GM21367 (cell line): ENCODE data around the gene RBM4B.

ENCODE experiments used
- ATAC-seq: cut with Tn5 transposase; IDR thresholded peaks from one replicate; pipeline ENCODE4 v1.9.1; 2021; ENCODE audit not compliant: unreplicated experiment

RBM4B gene

DNA sequence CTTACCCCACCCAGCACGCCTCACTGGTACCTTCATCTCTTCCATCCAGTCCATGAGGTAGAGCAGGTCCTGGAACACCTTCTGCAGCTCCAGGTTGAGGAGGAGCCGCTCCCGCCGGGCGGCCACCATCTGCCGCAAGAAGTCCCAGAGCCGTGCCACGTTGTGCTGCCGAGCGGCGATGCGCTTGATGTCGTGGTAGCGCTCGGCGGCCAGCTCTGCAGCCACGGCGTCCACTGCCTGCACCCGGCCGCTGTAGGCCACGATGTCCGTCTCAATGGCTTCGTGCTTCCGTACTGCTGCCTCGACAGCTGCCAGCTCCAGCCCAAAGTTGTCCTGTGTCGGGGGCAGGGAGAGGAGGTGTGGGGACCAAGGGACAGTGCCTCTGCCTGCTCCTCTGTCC is 29.8 kb upstream of the RBM4B start:
- ATAC-seq = no peak

DNA sequence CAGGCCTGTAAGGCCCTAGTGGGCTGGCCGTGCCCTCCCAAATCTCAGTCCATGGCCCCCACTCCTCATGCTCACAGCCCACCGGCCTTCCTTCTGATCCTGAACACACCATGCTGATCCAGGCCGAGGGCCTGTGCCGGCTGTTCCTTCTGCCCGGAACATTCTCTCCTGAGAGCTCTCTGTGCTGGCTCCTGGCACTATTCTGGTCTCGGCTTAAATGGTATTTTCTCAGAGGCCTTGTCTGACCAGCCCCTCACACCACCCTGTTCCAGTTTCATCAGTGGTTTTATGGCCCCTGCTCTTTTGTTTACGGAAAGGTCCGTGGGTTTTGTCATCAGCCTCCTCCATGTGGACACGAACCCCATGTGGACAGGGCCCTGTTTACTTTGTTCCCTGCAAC is 29.3 kb upstream of the RBM4B start:
- no peak for ATAC-seq

DNA sequence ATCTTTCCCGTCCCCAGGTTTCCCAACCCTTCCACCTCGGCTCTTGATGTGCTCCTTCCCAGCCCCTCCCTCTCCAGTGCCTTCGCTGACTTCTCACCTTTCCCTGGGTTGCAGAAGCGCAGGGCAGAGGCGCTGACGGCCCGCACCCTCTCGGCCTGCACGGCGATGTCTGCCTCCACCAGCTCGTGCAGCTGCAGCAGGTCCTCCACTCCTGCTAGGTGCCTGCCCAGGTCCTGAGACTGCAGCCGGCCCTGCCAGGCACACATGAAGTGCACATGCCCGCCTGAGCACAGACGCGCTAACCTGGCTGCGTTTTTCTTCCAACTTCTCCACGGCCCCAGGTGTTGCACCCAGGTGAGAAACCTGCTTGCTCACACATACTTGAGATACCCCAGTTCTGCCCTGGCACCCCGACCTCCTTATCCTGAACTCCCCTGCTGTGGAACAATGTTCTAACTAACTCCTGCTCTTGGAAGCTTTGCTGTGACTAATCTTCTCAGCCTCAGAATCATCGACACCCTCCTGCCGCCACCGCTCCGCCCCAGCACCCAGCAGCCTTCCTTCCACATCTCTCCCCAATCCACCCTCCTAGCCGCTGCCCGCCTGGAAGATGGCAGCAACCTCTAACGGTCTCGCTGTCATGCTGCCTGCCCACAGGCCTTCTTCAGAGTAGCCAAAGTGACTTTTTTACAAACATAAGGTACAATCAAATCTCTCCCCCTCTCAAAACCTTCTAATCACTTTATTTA is 28.1 kb upstream of the RBM4B start:
- ATAC-seq = no peak

DNA sequence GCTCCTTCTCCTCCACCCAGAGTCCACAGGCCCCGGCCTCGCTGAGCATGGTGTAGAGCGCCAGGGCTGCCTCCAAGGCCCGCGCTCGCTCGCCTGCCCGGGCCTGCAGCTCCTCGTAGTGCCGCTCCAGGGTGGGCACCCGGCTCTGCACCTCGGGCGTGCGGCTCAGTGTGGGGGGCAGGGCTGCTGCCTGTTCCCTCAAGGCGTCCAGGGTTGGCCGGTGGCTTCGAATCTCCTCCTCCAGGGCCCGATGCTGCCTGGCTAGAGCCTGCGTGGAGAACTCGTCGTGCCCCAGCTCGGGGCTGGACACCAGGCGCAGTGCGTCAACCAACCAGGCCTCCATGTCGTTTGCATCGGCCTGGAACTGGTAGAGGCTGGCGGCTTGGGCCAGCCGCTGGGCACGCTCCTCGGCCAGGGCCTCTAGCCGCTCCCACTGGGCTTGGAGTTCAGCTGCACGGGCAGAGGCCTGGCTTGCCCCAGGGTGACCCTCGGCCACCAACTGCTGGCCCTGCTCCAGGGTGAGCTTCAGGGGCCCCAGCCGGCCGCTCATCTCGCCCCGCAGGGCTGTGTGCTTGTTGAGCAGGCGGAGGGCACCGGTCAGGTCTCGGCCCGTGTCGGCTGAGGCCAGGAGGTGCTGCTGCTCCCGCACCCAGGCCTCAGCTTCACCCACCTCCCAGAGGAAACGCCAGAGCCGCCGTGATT is 27.1 kb upstream of the RBM4B start:
- no peak for ATAC-seq

DNA sequence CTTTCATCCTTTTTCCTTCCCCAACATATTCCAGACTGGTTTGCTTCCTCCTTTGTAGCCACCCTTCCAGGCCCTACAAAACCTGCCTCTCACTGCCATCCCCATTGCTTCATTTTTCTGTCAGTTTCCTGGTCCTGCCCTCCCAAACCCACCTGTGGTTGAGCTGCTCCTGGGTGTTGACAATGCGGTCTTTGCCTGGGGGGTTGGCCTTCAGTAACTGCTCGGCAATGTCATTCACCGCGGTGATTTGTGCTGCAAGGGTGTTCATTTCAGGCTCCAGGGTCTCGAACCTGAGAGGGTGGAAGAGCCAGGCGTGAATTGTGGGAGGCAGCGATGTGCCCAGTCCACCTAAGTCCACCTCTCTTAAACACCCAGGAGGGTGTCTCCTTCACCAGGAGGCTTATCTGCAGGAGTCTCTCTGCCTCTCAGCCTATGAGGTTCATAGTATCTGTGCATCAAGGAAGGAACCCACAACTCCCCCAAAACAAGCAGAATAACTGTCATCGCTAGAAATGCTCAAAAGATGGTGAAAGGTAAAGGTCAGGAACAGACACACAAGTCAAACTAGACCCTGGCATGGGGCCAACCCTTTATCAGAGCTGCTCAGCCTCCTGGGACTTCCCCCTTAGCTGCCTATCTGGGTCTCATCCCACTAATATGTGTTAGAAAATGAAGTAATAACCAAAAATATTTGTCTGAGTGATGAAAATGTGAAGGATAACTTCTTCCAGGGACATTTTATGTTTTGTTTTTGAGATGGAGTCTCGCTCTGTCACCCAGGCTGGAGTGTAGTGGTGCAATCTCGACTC is 23.9 kb upstream of the RBM4B start:
- no peak for ATAC-seq

DNA sequence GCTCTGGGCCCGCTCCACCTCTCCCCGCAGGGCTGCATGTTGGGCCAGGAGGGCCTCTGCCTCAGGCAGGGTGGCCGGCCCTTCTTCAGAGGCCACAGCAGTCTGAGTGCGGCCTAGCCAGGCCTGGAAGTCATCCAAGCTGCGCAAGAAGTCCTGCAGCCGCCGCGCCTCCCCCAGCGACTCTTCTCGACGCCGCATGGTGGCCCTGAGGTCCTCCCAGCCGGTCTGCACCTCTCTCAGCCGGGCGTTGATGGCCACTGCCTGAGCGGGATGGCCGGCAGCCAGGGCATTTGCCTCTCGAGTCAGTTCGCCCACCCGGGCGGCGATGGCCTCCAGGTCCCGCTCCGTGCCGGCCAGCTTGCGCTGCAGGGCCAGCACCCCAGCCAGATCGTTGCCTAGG is 23.1 kb upstream of the RBM4B start:
- no peak for ATAC-seq

DNA sequence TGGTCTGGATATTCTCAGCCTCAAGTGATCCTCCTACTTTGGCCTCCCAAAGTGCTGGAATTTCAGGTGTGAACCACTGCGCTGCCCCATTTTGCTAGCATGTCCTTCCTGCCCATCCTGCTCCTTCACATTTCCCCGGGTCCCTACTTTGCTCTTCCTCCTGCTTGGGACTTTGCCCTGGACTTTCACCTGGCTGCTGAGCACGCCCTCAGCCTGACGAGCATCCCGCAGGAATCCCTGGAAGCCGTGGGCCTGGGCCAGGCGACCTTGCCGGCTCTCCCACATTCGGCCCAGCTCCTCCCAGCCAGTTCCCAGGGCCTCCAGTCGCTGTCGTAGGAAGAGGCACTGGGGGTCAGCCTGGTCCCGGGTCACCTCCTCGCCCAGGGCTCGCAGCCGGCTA is 22.6 kb upstream of the RBM4B start:
- ATAC-seq = no peak

DNA sequence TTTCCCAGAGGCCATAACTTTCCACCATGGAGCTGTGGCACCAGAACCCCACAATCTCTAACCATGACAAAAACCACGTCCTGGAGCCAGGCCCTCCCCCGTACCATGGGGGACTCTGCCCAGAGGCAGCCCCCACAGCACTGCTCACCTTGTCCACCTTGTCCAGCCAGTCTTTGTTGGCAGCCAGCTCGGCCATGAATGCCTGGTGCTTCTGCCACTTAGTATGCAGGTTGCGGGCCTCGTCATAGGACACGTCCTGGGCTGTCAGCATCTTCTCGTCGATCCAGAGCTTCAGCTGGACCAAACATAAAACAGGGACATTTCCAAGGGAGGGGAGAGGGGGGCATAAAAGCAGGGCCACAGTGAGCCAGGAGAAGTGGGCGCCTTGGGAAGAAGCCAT is 20.8 kb upstream of the RBM4B start:
- ATAC-seq = no peak

DNA sequence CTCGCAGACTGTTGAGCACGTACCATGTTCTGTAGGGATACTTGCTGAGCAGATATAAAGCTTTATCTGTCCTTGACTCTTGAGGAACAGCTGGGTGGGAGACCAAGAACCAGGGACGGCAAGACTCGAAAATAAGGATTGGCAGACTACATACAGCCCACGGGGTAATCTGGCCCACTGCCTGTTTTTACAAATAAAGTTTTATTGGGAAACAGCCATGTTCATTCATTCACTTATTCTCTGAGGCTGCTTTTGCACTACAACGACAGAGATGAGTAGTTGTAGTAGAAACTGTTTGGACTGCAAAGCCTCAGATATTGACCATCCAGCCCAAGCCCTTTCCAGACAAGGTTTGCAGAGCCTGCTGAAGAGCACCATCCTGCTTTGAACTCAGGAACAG is 20.3 kb upstream of the RBM4B start:
- ATAC-seq = no peak

DNA sequence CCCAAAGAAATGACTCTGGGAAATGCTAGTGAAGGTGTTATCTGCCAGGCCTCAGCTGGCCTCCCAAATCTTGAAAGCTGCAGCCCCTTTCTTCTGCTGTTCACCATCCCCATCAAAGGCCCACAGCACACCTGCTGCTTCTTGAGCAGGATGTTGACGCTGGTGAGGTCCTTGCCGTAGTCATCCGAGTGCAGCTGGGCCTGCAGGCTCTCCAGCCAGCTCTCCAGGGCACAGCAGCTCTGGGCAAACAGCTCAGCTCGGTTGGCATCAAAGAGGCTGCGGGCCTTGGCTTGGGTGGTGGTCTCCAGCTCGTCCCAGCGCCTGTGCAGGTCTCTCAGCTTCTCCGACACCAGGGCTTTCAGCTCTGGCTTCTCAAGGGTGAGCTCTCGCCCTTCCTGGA is 18.5 kb upstream of the RBM4B start:
- ATAC-seq = no peak

DNA sequence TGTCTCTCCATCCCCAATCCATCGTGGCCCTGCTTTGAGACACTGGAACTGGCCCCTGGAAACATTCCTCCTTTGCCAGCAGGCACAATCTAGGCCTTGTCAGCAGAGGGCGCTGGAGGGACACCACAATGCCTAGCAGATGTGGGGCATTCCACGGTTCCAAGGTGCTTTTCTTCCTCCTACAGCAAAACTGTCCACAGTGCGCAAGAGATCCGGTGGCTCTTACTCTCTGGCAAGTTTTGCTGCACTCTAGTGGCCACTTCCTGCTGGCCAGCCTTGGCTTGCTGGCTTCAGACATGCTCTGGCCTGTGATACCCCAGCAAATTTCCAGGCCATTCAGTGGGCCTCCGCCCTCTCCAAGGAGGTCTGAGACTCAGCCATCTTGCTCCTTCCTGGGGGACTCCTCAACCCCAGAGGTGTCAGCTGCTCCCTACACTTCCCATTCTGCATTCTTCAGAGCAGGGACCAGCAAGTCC is 17.1 kb upstream of the RBM4B start:
- no peak for ATAC-seq

DNA sequence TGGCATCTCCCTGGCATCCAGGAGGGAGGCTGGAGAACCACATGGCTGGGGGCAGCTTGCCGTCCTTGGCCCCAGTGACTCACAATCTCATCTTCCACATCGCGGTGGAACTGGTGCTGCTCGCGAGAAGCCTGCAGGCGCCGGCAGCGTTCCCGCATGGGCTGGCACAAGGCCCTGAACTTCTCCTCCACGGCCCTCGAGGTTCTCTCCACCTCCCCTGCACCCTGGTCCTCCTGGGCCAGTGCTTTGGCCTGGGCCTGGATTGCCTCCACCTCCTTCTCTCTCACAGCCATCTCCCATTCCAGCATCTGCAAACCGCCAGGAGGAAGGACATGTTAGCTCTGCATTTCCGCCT is 16.3 kb upstream of the RBM4B start:
- no peak for ATAC-seq

DNA sequence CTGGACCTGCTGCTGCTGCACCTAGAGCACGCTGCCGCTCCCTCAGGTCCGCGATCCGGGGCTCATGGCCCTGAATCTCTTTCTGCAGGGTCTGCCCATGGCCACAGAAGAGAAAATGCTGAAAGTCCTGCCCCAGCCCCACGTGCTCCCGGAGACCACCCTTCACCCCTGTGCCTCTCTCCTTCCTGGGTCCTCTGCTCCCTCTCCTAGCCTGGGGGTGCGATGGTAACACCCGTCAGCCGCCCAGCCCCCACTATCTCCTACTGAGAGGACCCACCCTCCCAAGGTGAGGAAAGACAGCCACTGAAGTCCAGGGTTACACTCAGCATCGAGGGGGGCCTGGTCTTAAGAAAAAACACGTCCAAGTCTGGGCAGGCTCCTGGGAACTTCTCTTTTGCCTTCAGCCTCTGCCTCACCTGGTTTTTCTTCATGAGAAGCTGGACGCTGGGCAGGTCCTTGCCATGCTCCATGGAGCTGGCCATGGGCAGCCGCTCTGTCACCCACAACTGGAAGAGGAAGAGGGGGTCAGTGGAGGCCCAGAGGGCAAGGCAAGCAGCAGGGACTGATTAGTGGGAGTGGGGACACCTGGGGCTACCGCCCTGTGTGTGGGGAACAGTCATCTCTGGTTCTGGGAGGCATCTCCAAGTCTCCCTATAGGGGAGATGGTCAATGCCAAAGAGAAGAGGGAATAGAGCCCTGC is 15.8 kb upstream of the RBM4B start:
- no peak for ATAC-seq

DNA sequence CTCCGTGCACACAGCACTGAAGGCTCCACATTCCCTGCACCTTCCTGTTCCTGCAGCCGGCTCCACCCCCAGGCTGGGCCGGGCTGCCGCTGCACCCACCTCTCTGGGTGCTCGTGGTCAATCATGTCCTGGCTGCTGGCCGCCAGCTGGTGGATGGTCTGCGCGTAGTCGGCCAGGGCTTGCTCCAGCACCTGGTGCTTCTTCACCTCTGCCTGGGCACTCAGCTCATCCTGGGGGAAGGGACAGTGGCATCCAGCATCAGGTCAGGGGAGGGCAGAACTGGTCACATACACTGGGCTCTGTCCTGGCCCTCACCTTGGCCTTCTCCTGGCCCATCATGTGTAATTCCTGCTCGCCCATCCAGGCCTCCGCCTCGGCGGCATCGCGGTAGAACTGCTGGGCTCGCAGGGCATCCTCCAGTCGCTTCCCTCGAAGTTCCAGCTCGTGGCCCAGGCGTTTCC is 15.2 kb upstream of the RBM4B start:
- ATAC-seq = no peak

DNA sequence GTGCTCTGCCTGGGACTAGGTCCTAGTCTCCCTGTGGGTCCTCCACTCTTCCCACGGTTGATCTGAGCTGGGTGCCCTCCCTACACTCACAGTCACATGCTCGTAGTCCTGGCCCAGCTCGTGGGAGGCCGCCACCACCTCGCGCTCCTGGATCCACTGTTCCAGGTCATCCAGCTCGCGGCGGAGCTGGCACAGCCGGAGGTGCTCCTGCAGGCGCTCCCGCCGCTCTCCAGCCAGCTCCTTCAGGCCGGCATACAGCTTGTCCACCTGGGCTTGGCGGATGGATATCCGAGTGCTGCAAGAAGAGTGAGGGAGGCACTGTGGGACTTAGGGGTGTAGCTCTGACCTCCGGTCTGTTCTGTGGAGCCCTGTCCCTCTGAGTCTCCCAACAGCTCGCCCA is 14.8 kb upstream of the RBM4B start:
- ATAC-seq = no peak

DNA sequence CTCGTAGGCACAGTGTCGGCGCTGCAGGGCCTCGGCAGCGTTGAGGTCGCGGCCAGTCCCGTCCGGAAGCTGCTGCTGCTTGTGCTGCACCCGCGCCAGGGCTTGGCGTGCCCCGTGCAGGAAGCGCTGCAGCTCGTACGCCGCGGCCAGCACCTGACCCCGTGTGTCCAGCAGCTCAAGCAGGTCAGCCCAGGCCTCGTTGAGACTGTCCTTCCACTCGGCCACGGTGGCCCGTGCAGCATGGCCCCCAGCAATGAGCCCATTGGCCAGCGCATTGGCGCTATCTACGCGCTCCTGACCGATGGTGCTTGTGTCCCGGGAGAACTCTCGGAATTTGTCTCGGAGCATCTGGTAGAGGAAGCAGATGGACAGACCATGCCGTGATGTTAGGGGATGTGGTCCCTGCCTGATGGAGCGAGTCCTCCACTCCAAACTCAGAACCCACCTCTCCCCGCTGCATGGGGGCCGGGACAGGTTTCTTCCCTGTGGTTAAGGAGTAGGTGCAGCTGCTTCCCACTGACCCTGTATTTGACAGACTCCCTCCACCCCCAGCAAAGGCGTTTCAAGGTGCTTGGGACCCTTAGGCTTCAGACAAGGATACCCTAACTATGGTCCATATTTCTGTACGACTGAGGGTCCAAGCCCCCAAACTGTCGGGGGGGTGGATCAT is 13.8 kb upstream of the RBM4B start:
- ATAC-seq = no peak

DNA sequence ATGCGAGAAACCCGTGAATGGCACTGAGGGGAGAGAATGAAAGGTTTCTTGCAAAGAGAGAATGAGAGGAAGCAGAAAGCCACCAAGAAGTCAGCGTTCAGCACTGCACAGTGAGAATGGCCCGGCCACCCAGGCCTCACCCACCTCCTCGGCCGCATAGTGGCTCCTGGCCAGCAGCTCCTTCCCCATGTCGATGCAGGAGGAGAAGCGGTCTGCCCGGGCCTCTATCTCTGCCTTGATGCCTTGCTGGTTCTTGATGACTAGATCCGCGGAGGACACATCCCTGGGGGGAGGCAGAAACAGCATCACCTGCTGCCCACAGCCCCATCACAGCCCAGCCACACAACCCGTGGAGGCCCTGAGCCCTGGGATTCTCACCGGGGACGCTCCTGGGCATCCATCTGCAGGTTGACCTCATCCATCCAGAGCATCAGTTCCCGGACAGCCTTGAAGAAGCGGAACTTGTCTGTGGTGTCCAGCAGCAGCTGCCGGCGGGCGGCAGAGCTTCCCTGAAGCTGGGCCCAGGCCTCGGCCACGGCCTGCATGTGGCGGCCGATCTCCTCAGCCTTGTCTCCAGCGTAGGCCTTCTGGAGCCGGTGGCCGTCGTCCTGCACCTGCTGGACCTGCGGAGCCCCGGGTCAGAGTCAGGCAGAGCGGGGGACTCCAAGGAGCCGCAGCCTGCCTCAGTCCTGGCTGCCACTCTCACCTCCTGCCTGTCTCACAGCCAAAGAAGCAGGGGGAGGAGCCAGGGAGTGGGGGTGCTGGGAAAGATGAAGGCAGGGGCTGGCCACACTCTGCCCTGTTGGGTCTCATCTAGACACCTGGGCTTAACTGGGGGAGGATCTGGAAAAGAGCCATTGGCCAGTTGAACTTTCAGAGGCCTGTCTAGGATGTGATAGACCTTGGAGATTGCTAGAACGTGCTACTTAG is 12.2 kb upstream of the RBM4B start:
- no peak for ATAC-seq

DNA sequence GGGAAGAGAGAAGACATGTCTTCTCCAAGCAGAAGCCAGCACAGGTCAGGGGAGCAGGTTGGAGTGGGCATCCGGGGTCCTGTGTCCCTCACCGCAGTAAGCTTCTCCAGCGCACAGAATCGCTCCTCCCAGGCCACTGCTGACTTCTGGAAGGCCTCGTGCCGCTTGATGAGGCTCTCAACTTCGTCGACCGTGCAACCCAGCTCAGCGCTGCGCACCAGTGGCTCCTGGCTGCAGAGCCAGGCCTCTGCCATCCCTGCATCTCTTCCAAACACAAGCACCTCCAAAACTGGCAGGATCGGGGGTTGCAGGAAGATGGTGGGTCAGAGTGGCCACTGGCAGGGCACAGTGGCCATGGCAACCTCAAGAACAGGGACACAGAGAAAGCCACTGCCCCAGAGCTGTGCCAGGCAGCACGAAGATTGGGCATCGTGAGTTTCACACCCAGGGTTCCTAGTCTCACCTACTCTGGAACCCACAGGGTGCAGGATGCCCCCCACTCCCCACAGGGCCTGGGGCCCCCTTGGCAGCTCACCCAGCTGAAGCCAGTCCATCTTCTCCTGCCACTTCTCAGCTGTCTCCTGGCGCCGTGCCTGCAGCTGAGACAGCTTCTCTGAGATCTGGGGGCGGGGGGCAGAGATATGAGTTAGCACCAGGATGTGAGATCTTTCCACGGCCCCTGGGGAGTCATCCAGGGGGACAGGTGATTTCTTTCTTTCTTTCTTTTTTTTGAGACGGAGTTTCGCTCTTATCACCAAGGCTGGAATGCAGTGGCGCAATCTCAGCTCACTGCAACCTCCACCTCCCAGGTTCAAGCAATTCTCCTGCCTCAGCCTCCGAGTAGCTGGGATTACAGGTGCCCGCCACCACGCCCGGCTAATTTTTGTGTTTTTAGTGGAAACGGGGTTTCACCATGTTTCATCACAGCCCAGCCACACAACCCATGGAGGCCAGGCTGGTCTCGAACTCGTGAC is 11.2 kb upstream of the RBM4B start:
- ATAC-seq = no peak
